Suprapubic skin (tissue), 4 donors: Measurements from ENCODE around the gene CSMD2. TPM values are rescaled to one million over a fixed set of nuclear protein-coding genes. Genes with fewer than 3 reads are reported as not detected.

ENCODE experiments used
- DNase-seq, 2 donors: peaks; one replicate each; pipeline ENCODE4 v3.0.0-alpha.2; 2019; ENCODE audit warnings: low spot score in 2 of 2
- H3K27ac ChIP-seq: fragments of 200-600 bp; sonication (generic); one replicate; pipeline ENCODE4 v1.5.1; 2019
- H3K27me3 ChIP-seq: fragments of 200-600 bp; sonication (generic); one replicate; pipeline ENCODE4 v1.5.1; 2019
- H3K36me3 ChIP-seq: fragments of 200-600 bp; sonication (generic); one replicate; pipeline ENCODE4 v1.5.1; 2019
- H3K4me1 ChIP-seq: fragments of 200-600 bp; sonication (generic); one replicate; pipeline ENCODE4 v1.5.1; 2019
- H3K4me3 ChIP-seq: fragments of 200-600 bp; sonication (generic); one replicate; pipeline ENCODE4 v1.5.1; 2019; ENCODE audit warnings: mild to moderate bottlenecking
- H3K9me3 ChIP-seq: fragments of 200-600 bp; sonication (generic); one replicate; pipeline ENCODE4 v1.5.1; 2019
- EP300 ChIP-seq: sonication (generic); formaldehyde crosslinking; IDR thresholded peaks from one replicate; pipeline ENCODE4 v1.6.1; 2017; ENCODE audit warnings: antibody characterized with exemption
- POLR2A ChIP-seq, 2 donors: fragments of 450-650 bp; IDR thresholded peaks; one replicate each; pipeline ENCODE4 v1.6.1; 2017; ENCODE audit warnings: antibody characterized with exemption in 2 of 2, mild to moderate bottlenecking in 2 of 2, moderate library complexity in 2 of 2
- POLR2AphosphoS5 ChIP-seq, 3 donors: sonication (generic); formaldehyde crosslinking; IDR thresholded peaks; one replicate each; pipeline ENCODE4 v1.6.1; 2017; ENCODE audit warnings: antibody characterized with exemption in 3 of 3
- WGBS: methylation state at CpG from one replicate; pipeline ENCODE4 v1.1.5; 2018; 5-methylcytosine and 5-hydroxymethylcytosine counted together
- total RNA-seq, 4 donors: library from RNA; depleted of rRNA; stranded (reverse); fragments of >200 nt; gene quantifications; one replicate each; pipeline ENCODE4 v1.1.0, GENCODE V29; 2016
- TF ChIP-seq, protein P1 (sequence below), 2 donors: fragments of 200-600 bp in 1 of 2; fragments of 450-650 bp in 1 of 2; sonication (generic) in 1 of 2; IDR thresholded peaks; one replicate each; pipeline ENCODE4 v1.5.1; 2016 to 2019; ENCODE audit warnings: antibody characterized with exemption in 2 of 2, mild to moderate bottlenecking in 1 of 2, moderate library complexity in 1 of 2

Gene CSMD2
- total RNA-seq, 4 donors from 2014 or later, result 0.08 to 0.55 (median 0.13) TPM

- DNase-seq, result no peak
- TF ChIP-seq EP300 (no peak), POLR2A (IDR thresholded peaks at IDR 0.05) (no peak), POLR2AphosphoS5 (IDR thresholded peaks at IDR 0.05) (no peak)
- TF ChIP-seq, protein P1, sequence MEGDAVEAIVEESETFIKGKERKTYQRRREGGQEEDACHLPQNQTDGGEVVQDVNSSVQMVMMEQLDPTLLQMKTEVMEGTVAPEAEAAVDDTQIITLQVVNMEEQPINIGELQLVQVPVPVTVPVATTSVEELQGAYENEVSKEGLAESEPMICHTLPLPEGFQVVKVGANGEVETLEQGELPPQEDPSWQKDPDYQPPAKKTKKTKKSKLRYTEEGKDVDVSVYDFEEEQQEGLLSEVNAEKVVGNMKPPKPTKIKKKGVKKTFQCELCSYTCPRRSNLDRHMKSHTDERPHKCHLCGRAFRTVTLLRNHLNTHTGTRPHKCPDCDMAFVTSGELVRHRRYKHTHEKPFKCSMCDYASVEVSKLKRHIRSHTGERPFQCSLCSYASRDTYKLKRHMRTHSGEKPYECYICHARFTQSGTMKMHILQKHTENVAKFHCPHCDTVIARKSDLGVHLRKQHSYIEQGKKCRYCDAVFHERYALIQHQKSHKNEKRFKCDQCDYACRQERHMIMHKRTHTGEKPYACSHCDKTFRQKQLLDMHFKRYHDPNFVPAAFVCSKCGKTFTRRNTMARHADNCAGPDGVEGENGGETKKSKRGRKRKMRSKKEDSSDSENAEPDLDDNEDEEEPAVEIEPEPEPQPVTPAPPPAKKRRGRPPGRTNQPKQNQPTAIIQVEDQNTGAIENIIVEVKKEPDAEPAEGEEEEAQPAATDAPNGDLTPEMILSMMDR (IDR thresholded peaks at IDR 0.05), result no peak
- no peaks in the 10 kb centered on the region for H3K36me3 ChIP-seq
- H3K27ac ChIP-seq, result no peak overlapping the region
- H3K4me3 ChIP-seq, result no peak overlapping the region
- H3K27me3 ChIP-seq, result no peaks in the 10 kb centered on the region
- WGBS, result 84% methylated on average over 5 of the region's 5 CpGs
- no peaks in the 10 kb centered on the region for H3K4me1 ChIP-seq
- peaks cover 4% of the 10 kb centered on the region for H3K9me3 ChIP-seq
Measured at GRCh38 chr1:33753087-33753856, 411.8 kb downstream of the CSMD2 start.

DNA sequence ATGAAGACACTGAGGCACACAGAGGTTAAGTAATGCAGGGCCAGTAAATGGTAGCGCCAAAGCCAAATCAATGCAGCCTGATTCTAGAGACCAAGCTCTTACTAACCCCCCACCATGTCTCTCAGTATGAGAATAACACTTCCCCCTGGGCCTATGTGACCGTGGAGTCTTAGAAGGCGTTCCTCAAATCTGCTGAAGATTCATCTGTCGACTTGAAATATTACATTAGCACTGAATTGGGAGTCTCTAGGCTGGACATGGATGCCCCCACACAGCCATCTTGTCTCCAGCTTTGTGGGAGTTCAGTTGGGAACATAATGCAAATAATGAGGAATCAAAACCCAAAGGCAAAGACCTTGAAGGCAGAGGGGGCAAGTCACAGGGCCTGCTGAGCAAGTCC is 419.1 kb downstream of the CSMD2 start:
- no peaks in the 10 kb centered on the region for H3K9me3 ChIP-seq
- DNase-seq, result no peak
- TF ChIP-seq EP300 (no peak), POLR2AphosphoS5 (IDR thresholded peaks at IDR 0.05) (no peak), POLR2A (IDR thresholded peaks at IDR 0.05) (no peak)
- TF ChIP-seq, protein P1 (IDR thresholded peaks at IDR 0.05), result no peak

GRCh38 chr1:33743221-33743998 is 421.6 kb downstream of the CSMD2 start:
- Histone ChIP-seq H3K4me1 (no peaks in the 10 kb centered on the region), H3K9me3 (no peaks in the 10 kb centered on the region), H3K27me3 (no peaks in the 10 kb centered on the region), H3K27ac (no peak overlapping the region), H3K4me3 (no peak overlapping the region), H3K36me3 (no peaks in the 10 kb centered on the region)
- 88% methylated on average over 13 of the region's 13 CpGs for WGBS
- no peak for TF ChIP-seq POLR2A (IDR thresholded peaks at IDR 0.05)
- no peak for DNase-seq

More for the DNA sequence above, 419.1 kb downstream of the CSMD2 start:
- H3K27ac ChIP-seq, result no peak overlapping the region
- WGBS, result 100% methylated on average over 4 of the region's 4 CpGs
- no peaks in the 10 kb centered on the region for H3K27me3 ChIP-seq
- no peaks in the 10 kb centered on the region for H3K4me1 ChIP-seq
- no peaks in the 10 kb centered on the region for H3K36me3 ChIP-seq
- H3K4me3 ChIP-seq, result no peak overlapping the region

DNA sequence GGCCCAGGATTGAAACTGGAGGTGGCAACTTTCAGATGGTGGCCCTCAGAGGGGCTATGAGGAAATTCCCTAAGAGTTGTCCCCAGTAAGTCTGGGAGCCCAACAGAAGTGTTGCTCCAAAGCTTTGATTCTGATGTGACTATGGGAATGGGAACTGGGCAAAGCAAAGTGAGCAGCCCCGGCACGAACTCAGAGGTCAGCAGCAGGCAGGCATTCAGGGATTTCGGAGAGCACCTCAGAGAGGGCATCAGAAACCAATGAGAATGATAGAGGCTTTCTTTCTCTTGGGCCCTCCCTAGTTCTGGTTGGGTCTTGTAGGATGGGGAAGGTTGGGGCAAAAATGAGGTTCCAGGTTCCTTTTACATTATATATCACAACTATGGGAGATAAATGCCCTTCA is 422.4 kb downstream of the CSMD2 start:
- Histone ChIP-seq H3K9me3 (no peaks in the 10 kb centered on the region), H3K36me3 (no peaks in the 10 kb centered on the region), H3K4me3 (no peak overlapping the region), H3K27me3 (no peaks in the 10 kb centered on the region), H3K27ac (no peak overlapping the region), H3K4me1 (no peaks in the 10 kb centered on the region)
- no peak for TF ChIP-seq POLR2A (IDR thresholded peaks at IDR 0.05)
- DNase-seq, result no peak
- WGBS, result 97% methylated on average over 3 of the region's 3 CpGs

GRCh38 chr1:33741749-33742148 is 423.3 kb downstream of the CSMD2 start:
- DNase-seq, result no peak
- 95% methylated on average over 5 of the region's 5 CpGs for WGBS
- TF ChIP-seq POLR2AphosphoS5 (IDR thresholded peaks at IDR 0.05) (no peak), EP300 (no peak), POLR2A (IDR thresholded peaks at IDR 0.05) (no peak)
- TF ChIP-seq, protein P1 (IDR thresholded peaks at IDR 0.05), result no peak
- Histone ChIP-seq H3K4me3 (no peak overlapping the region), H3K36me3 (no peaks in the 10 kb centered on the region), H3K27me3 (no peaks in the 10 kb centered on the region), H3K9me3 (no peaks in the 10 kb centered on the region), H3K27ac (no peak overlapping the region), H3K4me1 (no peaks in the 10 kb centered on the region)

DNA sequence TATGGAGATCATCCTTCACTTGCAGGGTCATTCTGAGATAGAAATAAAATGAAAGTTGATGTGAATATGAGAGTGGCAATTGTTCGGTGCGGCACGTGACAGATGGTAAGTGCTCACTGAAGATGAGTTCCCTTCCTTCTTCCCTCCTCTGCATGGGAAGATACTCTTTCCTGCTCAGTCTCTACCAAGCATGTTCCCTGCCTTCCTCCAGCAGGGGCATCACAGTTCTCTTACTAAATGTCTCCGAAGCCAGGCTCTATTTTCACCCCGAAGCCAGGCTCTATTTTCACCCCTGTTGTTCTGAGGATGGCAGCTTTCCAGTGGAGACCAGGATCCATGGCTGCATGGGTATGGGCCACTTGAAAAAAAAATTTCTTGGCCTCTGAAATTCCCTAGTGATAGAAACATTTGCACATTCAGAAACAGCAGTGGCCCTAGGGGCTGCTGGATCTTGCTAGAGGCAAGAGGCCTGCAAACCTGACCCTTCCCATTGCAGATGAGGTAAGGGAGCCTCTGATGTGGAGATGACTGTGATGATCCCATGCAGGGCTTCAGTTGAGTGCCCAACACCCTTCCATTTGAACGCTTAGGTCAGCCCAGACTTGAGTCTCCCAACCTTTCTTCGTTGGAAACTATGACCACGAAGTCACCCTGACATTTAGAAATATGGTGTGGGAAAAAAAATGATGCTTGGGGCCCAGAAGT is 424.8 kb downstream of the CSMD2 start:
- WGBS, result 84% methylated on average over 8 of the region's 8 CpGs
- Histone ChIP-seq H3K36me3 (no peaks in the 10 kb centered on the region), H3K4me3 (no peak overlapping the region), H3K27ac (no peak overlapping the region), H3K27me3 (peaks cover 2% of the 10 kb centered on the region), H3K4me1 (no peaks in the 10 kb centered on the region), H3K9me3 (no peaks in the 10 kb centered on the region)
- no peak for DNase-seq
- TF ChIP-seq POLR2A (IDR thresholded peaks at IDR 0.05) (no peak), POLR2AphosphoS5 (IDR thresholded peaks at IDR 0.05) (no peak), EP300 (no peak)
- TF ChIP-seq, protein P1 (IDR thresholded peaks at IDR 0.05), result no peak
